HG03045 (cell line): ENCODE data around the gene PCED1A.
"Not testable (repeated sequence)": the region's sequence is repeated elsewhere in the genome, so short reads cannot be mapped to it uniquely, and the experiment has no call there.

Experiments used
- ATAC-seq: cut with Tn5 transposase; IDR thresholded peaks from one replicate; pipeline ENCODE4 v1.9.1; 2021; ENCODE audit warnings: mild to moderate bottlenecking, moderate library complexity; ENCODE audit not compliant: unreplicated experiment

PCED1A gene

DNA sequence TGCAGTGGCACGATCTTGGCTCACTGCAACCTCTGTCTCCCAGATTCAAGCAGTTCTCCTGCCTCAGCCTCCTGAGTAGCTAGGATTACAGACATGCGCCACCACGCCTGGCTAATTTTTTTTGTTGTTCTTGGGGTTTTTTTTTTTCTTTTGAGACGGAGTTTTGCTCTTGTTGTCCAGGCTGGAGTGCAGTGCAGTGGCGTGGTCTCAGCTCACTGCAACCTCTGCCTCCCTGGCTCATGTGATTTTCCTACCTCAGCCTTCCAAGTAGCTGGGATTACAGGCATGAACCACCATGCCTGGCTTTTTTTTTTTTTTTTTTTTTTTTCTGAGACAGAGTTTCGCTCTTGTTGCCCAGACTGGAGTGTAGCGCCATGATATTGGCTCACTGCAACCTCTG is 9.2 kb downstream of the PCED1A start:
- not testable (repeated sequence) for ATAC-seq

DNA sequence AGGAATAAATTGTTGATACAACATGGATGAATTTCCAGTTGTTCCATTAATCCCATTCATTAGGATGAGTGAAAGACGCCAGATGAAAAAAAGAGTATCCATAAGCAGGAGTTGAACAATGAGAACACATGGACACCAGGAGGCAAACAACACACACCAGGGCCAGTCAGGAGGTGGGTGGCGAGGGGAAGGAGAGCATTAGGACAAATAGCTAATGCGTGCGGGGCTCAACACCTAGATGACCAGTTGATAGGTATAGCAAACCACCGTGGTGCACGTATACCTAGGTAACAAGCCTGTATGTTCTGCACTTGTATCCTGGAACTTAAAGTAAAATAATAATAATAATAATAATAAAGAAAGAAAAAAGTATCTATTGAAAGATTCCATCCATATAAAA is 11.1 kb downstream of the PCED1A start:
- no peak for ATAC-seq

DNA sequence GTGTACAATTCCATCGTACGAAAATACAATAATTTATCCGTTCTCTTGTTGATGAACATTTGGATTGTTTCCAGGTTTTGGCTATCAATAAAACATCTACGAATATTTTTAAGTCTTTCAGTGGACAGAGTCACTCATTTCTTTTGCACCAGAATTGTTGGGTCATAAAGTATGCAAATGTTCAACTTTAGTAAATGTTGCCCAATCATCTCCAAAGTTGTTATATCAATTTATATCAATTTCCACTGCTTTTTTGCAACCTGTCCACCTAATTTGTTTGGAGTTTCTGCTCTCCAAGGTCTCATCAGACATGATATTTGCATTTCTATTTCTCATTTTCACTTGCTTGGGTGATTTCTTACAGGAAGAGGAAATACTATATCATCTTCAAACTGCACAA is 13.8 kb downstream of the PCED1A start:
- ATAC-seq, result no peak

- ATAC-seq, result no peak
These were observed 14.7 kb downstream of the PCED1A start for GRCh38 chr20:2825761-2826160.

DNA sequence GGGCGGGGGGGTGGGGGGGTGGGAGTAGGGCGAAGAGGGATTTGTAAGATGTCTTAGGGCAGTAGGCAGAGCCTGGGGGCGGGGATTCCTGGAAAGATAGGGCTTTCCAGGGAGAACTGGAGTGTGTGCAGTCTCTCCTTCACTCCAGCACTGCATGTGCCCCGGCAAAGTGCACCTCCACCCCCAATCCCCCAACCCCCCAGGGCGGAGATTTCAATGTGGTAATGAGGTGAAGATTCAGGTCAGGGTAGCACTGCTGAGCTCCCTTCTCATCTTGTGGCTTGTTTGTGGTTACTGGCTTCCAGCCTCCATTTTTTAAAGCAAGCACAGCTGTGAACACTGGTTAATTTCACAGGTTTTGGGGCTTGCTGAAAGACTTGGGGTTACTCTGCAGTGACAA is 18.4 kb downstream of the PCED1A start:
- ATAC-seq, result no peak

GRCh38 chr20:2820896-2821869 is 19.3 kb downstream of the PCED1A start:
- no peak for ATAC-seq

GRCh38 chr20:2820084-2820895 is 20.2 kb downstream of the PCED1A start:
- no peak for ATAC-seq

DNA sequence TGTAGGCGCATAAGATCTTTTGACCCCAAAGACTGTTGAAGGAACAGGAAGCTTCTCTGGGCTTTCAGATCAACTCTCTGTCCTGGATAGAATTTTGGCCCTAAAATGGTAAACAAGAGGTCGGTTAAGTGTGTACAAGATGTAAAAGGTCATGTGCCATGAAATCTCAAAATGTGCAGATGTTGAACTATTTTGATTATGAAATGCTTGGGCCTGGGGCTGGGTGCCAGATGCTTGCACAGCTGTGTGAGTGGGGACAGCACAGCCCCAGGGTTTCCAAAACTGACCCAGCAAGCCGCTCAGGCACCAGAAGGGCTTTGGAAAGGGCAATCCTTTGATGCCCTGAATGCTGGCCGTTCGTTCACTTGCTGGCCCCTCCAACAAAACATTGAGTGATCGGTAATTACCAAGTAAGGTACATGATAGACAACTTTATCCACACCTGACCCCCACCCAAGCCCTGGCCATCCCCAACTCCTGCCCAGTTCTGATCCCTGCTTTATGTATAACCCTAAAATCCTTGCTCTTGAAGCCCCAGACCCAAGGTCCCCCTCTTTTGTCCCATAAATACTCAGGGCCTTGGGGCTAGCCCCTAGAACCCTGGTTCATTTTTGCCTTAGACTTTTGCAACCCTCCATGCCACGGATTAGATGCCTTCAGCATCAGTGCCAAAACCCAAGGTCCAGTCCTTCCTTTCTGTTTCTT is 22.4 kb downstream of the PCED1A start:
- no peak for ATAC-seq

DNA sequence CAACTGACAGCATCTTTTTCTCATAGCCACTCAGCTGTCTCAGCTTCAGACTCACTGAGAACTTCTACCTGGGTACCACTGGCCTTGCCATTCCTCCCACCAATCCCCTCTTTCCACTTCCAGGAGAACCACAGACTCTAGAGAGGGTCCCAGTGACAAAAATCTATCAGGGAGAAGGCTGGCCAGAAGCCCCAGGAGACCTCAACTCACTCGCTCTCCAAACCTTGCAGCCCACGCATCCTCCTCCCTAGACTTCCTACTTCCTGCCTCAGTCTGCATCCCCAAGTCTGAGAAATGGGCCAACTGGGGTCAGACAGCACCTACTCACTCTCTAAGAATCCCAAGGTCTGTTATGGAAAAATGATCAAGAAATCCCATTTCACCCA is 23.1 kb downstream of the PCED1A start:
- no peak for ATAC-seq

DNA sequence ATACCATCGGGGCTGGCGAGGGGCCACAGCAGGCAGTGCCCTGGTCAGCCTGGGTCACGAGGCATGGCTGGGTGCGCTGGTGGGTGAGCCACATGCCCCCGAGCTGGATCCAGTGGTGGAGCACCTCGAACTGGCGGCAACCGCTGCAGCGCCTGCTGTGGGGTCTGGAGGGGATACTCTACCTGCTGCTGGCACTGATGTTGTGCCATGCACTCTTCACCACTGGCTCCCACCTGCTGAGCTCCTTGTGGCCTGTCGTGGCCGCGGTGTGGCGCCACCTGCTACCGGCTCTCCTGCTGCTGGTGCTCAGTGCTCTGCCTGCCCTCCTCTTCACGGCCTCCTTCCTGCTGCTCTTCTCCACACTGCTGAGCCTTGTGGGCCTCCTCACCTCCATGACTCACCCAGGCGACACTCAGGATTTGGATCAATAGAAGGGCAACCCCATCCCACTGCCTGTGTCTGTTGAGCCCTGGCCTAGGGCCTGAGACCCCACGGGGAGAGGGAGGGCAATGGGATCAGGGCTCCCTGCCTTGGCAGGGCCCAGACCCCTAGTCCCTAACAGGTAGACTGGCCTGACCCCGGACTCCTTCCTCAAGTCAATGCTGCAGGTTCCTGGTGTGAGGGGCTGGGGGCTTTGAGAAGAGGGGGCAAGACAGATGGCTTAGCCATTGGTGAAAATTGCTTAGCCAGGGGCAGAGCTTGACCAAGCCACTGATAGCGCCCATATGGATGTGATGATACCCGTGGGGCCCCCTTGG is 23.7 kb downstream of the PCED1A start:
- no peak for ATAC-seq

DNA sequence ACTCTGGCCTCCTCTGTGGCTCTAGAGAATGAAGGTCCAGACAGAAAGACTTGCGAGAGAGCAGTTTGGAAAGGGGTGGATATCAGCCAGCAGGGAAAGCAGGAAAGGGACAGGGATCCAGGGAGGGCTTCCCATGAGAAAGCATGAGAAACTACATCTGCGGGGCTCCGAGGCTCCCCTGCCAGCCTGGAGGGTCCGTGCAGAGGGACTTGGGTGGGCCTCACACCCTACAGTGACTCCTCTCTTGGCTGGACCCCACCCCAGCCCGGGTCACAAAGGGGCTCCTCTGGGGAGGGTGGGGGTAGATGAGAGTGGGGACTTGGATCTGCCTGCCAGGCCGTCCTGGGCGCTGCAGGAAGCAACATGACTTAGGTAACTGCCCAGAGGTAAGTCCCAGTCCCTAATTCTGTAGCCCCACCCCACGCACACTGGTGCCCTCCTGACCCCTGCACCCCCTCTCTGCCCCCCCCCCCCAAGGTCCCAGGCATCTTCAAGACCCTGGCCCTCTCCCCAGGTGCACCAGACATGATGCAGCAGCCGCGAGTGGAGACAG is 24.3 kb downstream of the PCED1A start, which contains the start of gene TMEM239:
Gene TMEM239 (plus strand): TSS at position 335 of the 553 bp plus-strand sequence. CDS start 191 bp downstream, at position 526.
- no peak for ATAC-seq

DNA sequence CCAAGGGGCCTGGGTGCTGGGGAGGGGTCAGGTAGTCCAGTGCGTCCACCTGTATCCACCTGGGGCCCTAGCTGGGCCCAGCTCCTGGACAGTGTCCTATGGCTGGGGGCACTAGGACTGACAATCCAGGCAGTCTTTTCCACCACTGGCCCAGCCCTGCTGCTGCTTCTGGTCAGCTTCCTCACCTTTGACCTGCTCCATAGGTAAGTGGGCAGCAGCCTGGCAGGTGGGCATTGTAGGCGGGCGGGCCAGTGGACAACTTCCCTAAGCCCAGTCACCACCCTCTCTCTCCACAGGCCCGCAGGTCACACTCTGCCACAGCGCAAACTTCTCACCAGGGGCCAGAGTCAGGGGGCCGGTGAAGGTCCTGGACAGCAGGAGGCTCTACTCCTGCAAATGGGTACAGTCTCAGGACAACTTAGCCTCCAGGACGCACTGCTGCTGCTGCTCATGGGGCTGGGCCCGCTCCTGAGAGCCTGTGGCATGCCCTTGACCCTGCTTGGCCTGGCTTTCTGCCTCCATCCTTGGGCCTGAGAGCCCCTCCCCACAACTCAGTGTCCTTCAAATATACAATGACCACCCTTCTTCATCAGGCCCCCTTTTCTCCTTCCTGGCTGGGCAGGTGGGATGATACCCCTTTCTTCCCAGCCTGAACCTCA is 25.1 kb downstream of the PCED1A start:
- no peak for ATAC-seq

DNA sequence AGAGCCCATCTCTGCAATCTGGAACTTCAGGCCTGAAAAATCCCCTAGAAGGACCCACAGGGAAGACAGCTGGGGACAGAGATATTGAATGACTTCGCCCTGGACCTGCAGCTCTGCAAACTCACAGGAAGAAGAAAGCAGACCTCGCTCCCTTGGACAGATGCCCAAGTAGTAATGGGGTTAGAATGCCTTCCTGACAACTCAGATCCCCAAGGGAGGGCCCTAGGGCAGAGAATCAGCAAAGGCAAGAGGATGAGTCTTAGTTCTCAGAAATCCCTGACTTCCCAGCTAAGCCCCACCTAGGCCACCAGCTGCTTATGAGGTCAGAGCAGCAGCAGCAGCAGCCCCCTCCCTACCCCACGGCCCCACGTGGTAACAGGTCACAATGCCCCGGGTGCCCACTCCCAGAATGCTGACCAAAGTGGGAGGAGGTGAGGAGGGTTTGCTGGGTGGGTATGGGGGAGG is 25.8 kb downstream of the PCED1A start, which contains the start of gene C20orf141:
Gene C20orf141 (plus strand): TSS at position 401 of the 465 bp plus-strand sequence. CDS start 198 bp downstream, outside the sequence.
- no peak for ATAC-seq

DNA sequence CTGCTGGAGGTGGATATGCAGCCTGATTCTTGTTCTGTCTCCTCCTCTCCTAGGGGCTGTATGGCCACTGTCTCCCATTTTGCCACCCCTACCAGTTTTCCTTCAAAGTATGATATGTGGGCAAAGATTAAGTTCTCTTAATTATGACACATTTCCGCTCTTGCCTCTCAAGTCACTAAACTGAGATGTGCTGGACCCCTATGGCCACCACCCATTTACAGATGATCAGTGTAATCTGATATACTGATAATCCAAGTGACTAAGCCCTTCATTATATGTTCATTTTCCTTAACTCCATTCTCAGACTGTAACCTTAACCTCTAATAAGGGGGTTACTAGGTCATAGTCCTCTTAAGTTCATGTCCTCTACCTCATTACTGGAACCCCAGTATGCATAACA is 26.4 kb downstream of the PCED1A start:
- no peak for ATAC-seq

GRCh38 chr20:2812189-2812588 is 28.3 kb downstream of the PCED1A start:
- ATAC-seq, result no peak

- no peak for ATAC-seq
These were observed 30.8 kb downstream of the PCED1A start for GRCh38 chr20:2809690-2810089.

GRCh38 chr20:2807929-2808328 is 32.5 kb downstream of the PCED1A start:
- ATAC-seq, result not testable (repeated sequence)

- ATAC-seq, result no peak
These were observed 33.4 kb downstream of the PCED1A start for GRCh38 chr20:2807019-2807418.

DNA sequence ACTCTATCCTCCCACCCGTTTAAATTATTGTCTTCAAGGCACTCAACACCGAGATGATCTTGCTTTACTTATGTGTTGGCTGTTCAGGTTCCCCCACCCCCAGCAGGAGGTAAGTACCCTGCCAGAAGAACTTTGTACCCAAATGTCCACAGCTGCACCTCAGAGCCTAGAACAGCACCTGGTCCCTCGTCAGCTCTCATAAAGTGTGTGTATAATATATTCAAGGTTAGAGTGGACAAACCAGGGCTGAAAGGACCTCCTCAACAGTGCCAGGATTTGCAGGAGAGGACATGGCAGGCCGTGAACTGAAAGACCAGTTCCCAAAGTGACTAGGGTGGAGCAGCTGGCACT is 34.1 kb downstream of the PCED1A start:
- ATAC-seq, result no peak
